Body of pancreas (tissue), 4 donors: Measurements from ENCODE around the gene ZNF880.

Experiments used
- POLR2A ChIP-seq, 3 donors: fragments of 450-650 bp; IDR thresholded peaks; one replicate each; pipeline ENCODE4 v1.6.1; 2016; ENCODE audit warnings: antibody characterized with exemption in 3 of 3, mild to moderate bottlenecking in 2 of 3
- TF ChIP-seq, protein P1 (sequence below), 7 experiments: fragments of 450-650 bp in 4 of 7; fragments of 200-600 bp in 3 of 7; sonication (generic) in 3 of 7; IDR thresholded peaks; one replicate each; pipeline ENCODE4 v1.5.1; 2016 to 2019; ENCODE audit warnings: antibody characterized with exemption in 7 of 7

DNA sequence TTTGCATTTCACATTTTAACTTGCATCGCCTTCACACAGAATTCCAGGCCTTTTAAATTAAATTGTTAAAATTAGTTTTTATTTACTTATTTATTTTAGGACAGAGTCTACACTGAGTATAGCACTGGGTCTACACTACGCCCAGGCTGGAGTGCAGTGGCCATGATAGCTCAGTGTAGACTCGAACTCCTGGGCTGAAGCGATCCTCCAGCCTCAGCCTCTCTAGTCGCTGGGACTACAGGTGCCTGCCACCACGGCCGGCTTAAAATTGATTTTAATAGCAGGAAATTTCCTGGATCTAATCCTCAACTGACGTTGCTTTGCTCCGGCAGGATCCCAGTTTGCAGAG is 34.0 kb upstream of the ZNF880 start:
- TF ChIP-seq, protein P1, sequence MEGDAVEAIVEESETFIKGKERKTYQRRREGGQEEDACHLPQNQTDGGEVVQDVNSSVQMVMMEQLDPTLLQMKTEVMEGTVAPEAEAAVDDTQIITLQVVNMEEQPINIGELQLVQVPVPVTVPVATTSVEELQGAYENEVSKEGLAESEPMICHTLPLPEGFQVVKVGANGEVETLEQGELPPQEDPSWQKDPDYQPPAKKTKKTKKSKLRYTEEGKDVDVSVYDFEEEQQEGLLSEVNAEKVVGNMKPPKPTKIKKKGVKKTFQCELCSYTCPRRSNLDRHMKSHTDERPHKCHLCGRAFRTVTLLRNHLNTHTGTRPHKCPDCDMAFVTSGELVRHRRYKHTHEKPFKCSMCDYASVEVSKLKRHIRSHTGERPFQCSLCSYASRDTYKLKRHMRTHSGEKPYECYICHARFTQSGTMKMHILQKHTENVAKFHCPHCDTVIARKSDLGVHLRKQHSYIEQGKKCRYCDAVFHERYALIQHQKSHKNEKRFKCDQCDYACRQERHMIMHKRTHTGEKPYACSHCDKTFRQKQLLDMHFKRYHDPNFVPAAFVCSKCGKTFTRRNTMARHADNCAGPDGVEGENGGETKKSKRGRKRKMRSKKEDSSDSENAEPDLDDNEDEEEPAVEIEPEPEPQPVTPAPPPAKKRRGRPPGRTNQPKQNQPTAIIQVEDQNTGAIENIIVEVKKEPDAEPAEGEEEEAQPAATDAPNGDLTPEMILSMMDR (IDR thresholded peaks at IDR 0.05): no peak
- TF ChIP-seq POLR2A (IDR thresholded peaks at IDR 0.05): no peak
